Stomach smooth muscle (tissue), 2 donors: ENCODE results near the gene AMOT.

ENCODE experiments used
- H3K27ac ChIP-seq: one replicate; pipeline ENCODE4 v1.7.0; 2013; ENCODE audit warnings: mild to moderate bottlenecking, low read length, inconsistent platforms
- H3K27me3 ChIP-seq, 2 donors: one replicate each; pipeline ENCODE4 v1.7.0; 2013; ENCODE audit warnings: low read length in 2 of 2; ENCODE audit not compliant: insufficient read depth in 2 of 2, control insufficient read depth in 1 of 2
- H3K36me3 ChIP-seq, 2 donors: one replicate each; pipeline ENCODE4 v1.7.0; 2013; ENCODE audit warnings: low read length in 2 of 2; ENCODE audit not compliant: control insufficient read depth in 2 of 2, insufficient read depth in 2 of 2
- H3K4me1 ChIP-seq: one replicate; pipeline ENCODE4 v1.7.0; 2013; ENCODE audit warnings: low read length; ENCODE audit not compliant: control insufficient read depth, insufficient read depth
- H3K4me3 ChIP-seq, 2 donors: one replicate each; pipeline ENCODE4 v1.7.0; 2013; ENCODE audit warnings: low read length in 2 of 2
- H3K9ac ChIP-seq, 2 donors: one replicate each; pipeline ENCODE4 v1.7.0; 2013; ENCODE audit warnings: low read length in 2 of 2, mild to moderate bottlenecking in 1 of 2
- H3K9me3 ChIP-seq, 2 donors: one replicate each; pipeline ENCODE4 v1.7.0; 2013; ENCODE audit warnings: low read length in 2 of 2; ENCODE audit not compliant: control insufficient read depth in 2 of 2
- donor health status: healthy.
- donor health status: Pancreatic carcinoma.

Gene AMOT

DNA sequence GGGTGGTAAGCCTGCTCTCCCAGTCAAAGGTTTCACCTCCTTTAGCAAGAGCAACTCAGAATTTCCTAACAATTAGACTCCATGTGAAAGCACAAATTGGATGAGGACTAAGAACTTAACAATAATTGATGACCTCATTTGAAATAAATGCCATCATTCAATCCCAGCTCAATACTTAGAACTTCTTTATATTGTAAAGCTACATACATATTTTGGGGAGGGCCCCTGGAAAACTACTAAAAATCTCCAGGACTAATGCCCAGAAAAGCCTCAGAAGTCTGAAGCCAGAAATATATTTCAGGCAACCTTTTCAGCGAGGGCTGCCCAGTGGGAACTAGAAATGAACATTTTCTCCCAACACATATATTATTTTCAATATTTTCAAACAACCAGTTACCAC is 38.1 kb downstream of the AMOT start:
- Histone ChIP-seq H3K36me3 (no peaks in the 10 kb centered on the region), H3K27ac (no peak overlapping the region), H3K9ac (no peak overlapping the region), H3K4me1 (no peaks in the 10 kb centered on the region), H3K4me3 (no peak overlapping the region), H3K9me3 (no peaks in the 10 kb centered on the region), H3K27me3 (peaks cover 0 to 6% of the 10 kb centered on the region in 2 donors)

GRCh38 chrX:112800971-112801775 is 39.5 kb downstream of the AMOT start:
- Histone ChIP-seq H3K27me3 (peaks cover 0 to 6% of the 10 kb centered on the region in 2 donors), H3K9ac (no peak overlapping the region), H3K4me3 (no peak overlapping the region), H3K36me3 (no peaks in the 10 kb centered on the region), H3K27ac (no peak overlapping the region), H3K9me3 (no peaks in the 10 kb centered on the region), H3K4me1 (no peaks in the 10 kb centered on the region)

DNA sequence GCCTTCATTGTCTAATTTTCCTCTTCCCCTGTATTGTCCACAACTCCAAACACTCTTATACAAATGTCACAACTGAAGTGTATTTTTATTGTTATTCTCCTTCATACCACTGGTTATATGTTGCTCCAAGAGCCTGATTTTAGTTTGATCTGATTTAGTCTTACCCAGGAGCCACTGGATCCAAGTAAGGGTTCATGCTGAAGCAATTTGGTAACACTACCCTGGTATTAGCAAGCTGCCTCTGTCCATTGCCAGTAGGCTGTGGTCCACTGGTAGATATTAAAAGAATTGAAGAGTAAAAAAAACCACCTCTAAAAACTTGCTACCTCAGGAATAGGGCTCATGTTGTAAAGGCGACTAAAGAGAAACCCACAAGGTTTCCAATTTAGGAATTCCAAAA is 41.2 kb downstream of the AMOT start:
- H3K9me3 ChIP-seq: no peaks in the 10 kb centered on the region
- H3K9ac ChIP-seq: no peak overlapping the region
- no peaks in the 10 kb centered on the region for H3K27me3 ChIP-seq
- H3K36me3 ChIP-seq: no peaks in the 10 kb centered on the region
- no peaks in the 10 kb centered on the region for H3K4me1 ChIP-seq
- no peak overlapping the region for H3K4me3 ChIP-seq
- H3K27ac ChIP-seq: no peak overlapping the region

GRCh38 chrX:112798736-112799135 is 41.9 kb downstream of the AMOT start:
- H3K27me3 ChIP-seq: no peaks in the 10 kb centered on the region
- no peaks in the 10 kb centered on the region for H3K4me1 ChIP-seq
- no peak overlapping the region for H3K9ac ChIP-seq

DNA sequence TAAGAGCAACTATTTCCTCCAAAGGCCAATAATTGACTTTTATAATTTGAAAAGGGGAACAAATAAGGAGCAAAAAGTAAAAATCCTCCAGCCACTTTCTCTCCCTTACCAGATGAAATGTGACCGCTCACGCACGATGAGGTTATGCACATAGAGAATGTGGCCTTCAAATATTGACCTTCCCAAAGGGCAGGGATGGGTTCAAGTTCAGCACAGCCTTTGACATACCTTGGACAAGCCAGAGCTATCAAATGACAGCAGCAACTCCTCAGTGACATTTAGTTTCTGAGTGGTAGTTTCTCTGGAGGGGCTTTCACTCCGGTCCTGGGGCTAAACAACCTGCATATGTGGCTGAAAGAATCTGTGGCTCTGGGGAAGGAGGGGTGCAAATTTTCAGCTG is 50.7 kb downstream of the AMOT start:
- Histone ChIP-seq H3K9ac (no peak overlapping the region), H3K4me1 (no peaks in the 10 kb centered on the region), H3K27me3 (peaks cover 0 to 5% of the 10 kb centered on the region in 2 donors), H3K27ac (no peak overlapping the region), H3K4me3 (no peak overlapping the region), H3K36me3 (no peaks in the 10 kb centered on the region), H3K9me3 (no peaks in the 10 kb centered on the region)

More at GRCh38 chrX:112798736-112799135, 41.9 kb downstream of the AMOT start:
- no peak overlapping the region for H3K27ac ChIP-seq
- no peaks in the 10 kb centered on the region for H3K9me3 ChIP-seq
- H3K36me3 ChIP-seq: no peaks in the 10 kb centered on the region
- H3K4me3 ChIP-seq: no peak overlapping the region

GRCh38 chrX:112786076-112786475 is 54.6 kb downstream of the AMOT start:
- Histone ChIP-seq H3K9ac (no peak overlapping the region), H3K4me3 (no peak overlapping the region), H3K27me3 (peaks cover 0 to 8% of the 10 kb centered on the region in 2 donors), H3K27ac (no peak overlapping the region), H3K4me1 (no peaks in the 10 kb centered on the region), H3K36me3 (no peaks in the 10 kb centered on the region), H3K9me3 (no peaks in the 10 kb centered on the region)

GRCh38 chrX:112785344-112785743 is 55.3 kb downstream of the AMOT start:
- Histone ChIP-seq H3K9me3 (no peaks in the 10 kb centered on the region), H3K4me1 (no peaks in the 10 kb centered on the region), H3K27me3 (peaks cover 0 to 12% of the 10 kb centered on the region in 2 donors), H3K27ac (no peak overlapping the region), H3K36me3 (no peaks in the 10 kb centered on the region), H3K4me3 (no peak overlapping the region), H3K9ac (no peak overlapping the region)

GRCh38 chrX:112784692-112785091 is 55.9 kb downstream of the AMOT start:
- Histone ChIP-seq H3K9ac (no peak overlapping the region), H3K36me3 (no peaks in the 10 kb centered on the region), H3K4me1 (no peaks in the 10 kb centered on the region), H3K27ac (no peak overlapping the region), H3K9me3 (no peaks in the 10 kb centered on the region), H3K4me3 (no peak overlapping the region), H3K27me3 (peaks cover 0 to 12% of the 10 kb centered on the region in 2 donors)

GRCh38 chrX:112779139-112779538 is 61.5 kb downstream of the AMOT start:
- H3K36me3 ChIP-seq: no peaks in the 10 kb centered on the region
- peaks cover 0 to 10% of the 10 kb centered on the region in 2 donors for H3K27me3 ChIP-seq
- H3K4me3 ChIP-seq: no peak overlapping the region
- no peak overlapping the region for H3K27ac ChIP-seq
- no peaks in the 10 kb centered on the region for H3K4me1 ChIP-seq
- no peak overlapping the region for H3K9ac ChIP-seq
- H3K9me3 ChIP-seq: no peaks in the 10 kb centered on the region

- H3K36me3 ChIP-seq: no peaks in the 10 kb centered on the region
Observed at GRCh38 chrX:112774651-112775293, 65.9 kb downstream of the AMOT start.

GRCh38 chrX:112774142-112774541 is 66.5 kb downstream of the AMOT start:
- H3K4me1 ChIP-seq: no peaks in the 10 kb centered on the region
- H3K27ac ChIP-seq: no peak overlapping the region
- H3K4me3 ChIP-seq: no peak overlapping the region
- H3K36me3 ChIP-seq: no peaks in the 10 kb centered on the region
- no peak overlapping the region for H3K9ac ChIP-seq
- peaks cover 0 to 6% of the 10 kb centered on the region in 2 donors for H3K27me3 ChIP-seq
- H3K9me3 ChIP-seq: no peaks in the 10 kb centered on the region

More at GRCh38 chrX:112774651-112775293, 65.9 kb downstream of the AMOT start:
- no peak overlapping the region for H3K4me3 ChIP-seq
- H3K27ac ChIP-seq: no peak overlapping the region
- H3K27me3 ChIP-seq: peaks cover 0 to 6% of the 10 kb centered on the region in 2 donors
- H3K4me1 ChIP-seq: no peaks in the 10 kb centered on the region
- no peaks in the 10 kb centered on the region for H3K9me3 ChIP-seq
- no peak overlapping the region for H3K9ac ChIP-seq
